Stimulated activated CD4-positive, alpha-beta T cell treated with anti-CD3 and anti-CD28 coated beads, Interleukin-4, amount 100 ng/mL, for 48 hours (primary cell): Measurements from ENCODE around the gene ATG4A.

Experiments used
- DNase-seq, 2 donors: peaks; one replicate each; pipeline ENCODE4 v3.0.0-alpha.2; 2020; ENCODE audit warnings: low read depth in 2 of 2

The ATG4A gene

GRCh38 chrX:108123591-108124366 lies 32.2 kb downstream of the ATG4A start:
- no peak for DNase-seq

GRCh38 chrX:108126661-108127060 lies 35.1 kb downstream of the ATG4A start:
- no peak for DNase-seq

GRCh38 chrX:108127152-108127551 lies 35.6 kb downstream of the ATG4A start:
- DNase-seq, result no peak

- no peak for DNase-seq
These were observed 39.3 kb downstream of the ATG4A start for GRCh38 chrX:108130889-108131288.

- no peak for DNase-seq
These were observed 39.9 kb downstream of the ATG4A start for GRCh38 chrX:108131471-108131870.

GRCh38 chrX:108132034-108132433 lies 40.5 kb downstream of the ATG4A start:
- no peak for DNase-seq

- DNase-seq, result no peak
These were observed 41.3 kb downstream of the ATG4A start for GRCh38 chrX:108132876-108133275.

- no peak for DNase-seq
These were observed 43.1 kb downstream of the ATG4A start for GRCh38 chrX:108134724-108135123.

- no peak for DNase-seq
These were observed 47.5 kb downstream of the ATG4A start for GRCh38 chrX:108138814-108139702.

- no peak for DNase-seq
These were observed 56.9 kb downstream of the ATG4A start for GRCh38 chrX:108148524-108148923.

- no peak for DNase-seq
These were observed 64.5 kb downstream of the ATG4A start for GRCh38 chrX:108156082-108156481.

- DNase-seq, result no peak
These were observed 65.4 kb downstream of the ATG4A start for GRCh38 chrX:108156934-108157466.

GRCh38 chrX:108157628-108158027 lies 66.0 kb downstream of the ATG4A start:
- no peak for DNase-seq

- DNase-seq, result no peak
These were observed 67.6 kb downstream of the ATG4A start for GRCh38 chrX:108159028-108159670.

- no peak for DNase-seq
These were observed 68.7 kb downstream of the ATG4A start for GRCh38 chrX:108160309-108160708.

- DNase-seq, result no peak
These were observed 70.7 kb downstream of the ATG4A start for GRCh38 chrX:108162265-108162664.

GRCh38 chrX:108163333-108164082 lies 71.9 kb downstream of the ATG4A start:
- no peak for DNase-seq

GRCh38 chrX:108165383-108166111 lies 74.0 kb downstream of the ATG4A start:
- no peak for DNase-seq

GRCh38 chrX:108167211-108167872 lies 75.8 kb downstream of the ATG4A start:
- no peak for DNase-seq
